ENCODE data around the gene TMEM52B.

Gene TMEM52B

DNA sequence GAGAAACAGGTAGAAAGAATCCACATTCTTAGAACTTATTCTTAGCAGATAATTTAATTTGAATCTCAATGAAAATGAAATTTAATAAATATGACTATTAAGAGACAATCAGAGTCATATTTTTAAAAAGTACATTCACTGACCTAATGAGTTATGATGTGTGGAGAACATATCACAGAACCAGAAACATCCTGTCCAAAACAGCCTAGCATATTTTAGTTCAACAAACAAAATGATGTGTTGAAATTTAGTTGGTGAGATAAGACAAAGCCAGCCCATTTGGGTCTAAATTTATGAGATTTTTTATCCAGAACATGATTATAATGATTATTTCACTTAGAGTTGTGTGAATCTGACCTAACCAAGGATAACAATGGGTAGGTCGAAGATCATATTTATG lies 59.7 kb downstream of the TMEM52B start:
- FAIRE-seq (no peak), DNase-seq (ENCODE audit: low spot score) (no peak)

DNA sequence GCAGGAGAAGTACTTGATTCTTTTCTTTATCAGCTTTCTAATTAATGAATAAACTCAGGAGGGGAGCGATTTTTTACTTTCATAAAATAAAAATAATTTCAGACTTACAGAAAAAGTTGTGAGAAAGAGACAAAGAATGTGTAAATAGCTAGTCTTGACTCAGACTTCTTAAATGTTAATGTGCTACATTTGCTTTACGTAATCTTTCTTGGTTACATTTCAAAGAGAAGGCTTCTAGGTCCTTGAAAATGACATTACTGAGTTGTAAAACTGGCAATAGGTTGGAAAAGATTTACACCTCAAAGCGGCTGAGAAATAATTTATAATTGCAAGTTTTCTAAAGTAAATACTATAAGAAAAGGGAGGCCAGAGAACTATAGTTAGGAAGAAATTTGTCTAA lies 62.5 kb downstream of the TMEM52B start:
- no peak for DNase-seq (ENCODE audit: low spot score)
- no peak for FAIRE-seq

All from RCC 7860 (cell line).